Activated CD4-positive, CD25-positive, alpha-beta regulatory T cell treated with anti-CD3 and anti-CD28 coated beads, Interleukin-2, amount 50 U/mL, for 72 hours (primary cell): ENCODE results near the gene TLX3.
"Not testable (repeated sequence)": the region's sequence is repeated elsewhere in the genome, so short reads cannot be mapped to it uniquely, and the experiment has no call there.

Source experiments
- DNase-seq: peaks from one replicate; pipeline ENCODE4 v3.0.0; 2021

The TLX3 gene

DNA sequence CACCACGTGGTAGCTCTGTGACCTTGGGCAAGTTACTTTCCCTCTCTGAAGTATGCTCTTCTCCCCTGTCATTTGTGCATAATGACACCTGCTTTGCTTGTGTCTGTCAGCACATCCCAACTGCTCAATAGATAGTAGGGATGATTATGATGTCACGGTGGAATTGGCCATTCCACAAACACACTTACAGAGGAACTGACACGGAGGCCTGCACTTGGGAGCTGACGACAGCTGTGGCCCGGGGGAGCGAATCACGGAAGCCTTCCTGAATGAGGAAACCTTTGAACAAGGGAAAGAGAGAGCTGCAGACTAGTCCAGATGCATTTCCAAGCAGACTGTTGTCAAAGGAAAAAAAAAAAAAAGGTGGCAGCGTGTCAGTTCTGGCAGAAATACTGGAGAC lies 21.0 kb downstream of the TLX3 start:
- DNase-seq = no peak

DNA sequence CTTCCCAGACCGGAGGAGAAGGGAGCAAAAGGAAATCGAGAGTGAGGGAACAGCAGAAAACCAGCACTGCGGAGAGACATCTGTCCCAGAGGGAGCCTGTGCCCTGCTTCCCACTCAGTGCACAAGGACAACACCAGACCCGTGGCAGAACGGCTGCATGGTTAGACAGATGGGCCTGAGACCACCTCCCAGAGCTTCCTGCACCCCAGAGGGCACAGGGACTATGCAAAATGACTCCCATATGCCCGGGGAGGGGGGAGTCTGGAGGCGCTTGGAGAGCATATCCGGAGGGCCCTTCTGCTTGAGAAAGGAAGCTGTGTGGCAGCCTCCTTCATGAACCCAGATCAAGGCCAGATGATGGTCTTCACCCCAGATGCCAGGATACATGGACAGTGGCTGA lies 26.6 kb downstream of the TLX3 start:
- DNase-seq = no peak

- DNase-seq = no peak
These were observed 27.6 kb downstream of the TLX3 start for GRCh38 chr5:171336521-171337209.

DNA sequence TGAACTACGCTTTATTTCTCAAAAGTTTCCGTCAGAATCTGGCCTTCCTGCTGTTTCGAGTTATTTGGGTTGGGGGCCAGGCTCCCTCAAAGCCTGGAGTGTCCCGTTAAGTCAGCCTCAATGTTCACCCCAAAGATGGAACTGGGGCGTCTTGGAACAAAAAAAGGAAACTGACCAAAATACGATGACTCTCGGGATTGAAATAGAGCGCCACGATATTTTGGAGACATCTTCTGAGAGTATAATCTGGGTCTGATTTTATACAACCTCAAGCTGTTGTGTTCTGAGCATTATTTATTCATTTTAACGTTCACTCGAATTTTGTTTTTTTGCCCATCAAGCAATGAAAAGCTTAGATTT lies 28.1 kb downstream of the TLX3 start:
- no peak for DNase-seq

DNA sequence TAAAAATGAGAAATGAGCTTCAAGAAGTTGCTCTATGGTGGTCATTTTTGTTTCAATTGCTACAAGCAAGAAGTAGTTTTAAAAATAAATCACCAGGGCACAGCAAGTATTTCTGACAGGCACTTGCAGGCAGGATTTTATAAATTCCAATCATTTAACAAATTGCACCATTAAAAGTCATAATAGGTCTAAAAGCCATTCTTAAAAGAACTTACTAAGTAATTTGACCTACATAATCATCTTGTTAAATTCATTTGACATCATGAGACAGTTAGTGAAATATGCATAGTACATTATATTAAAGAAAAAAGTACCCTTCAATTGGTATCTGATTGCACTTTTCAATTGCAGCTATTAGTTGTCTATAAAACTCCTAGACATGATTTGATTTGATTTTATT lies 31.0 kb downstream of the TLX3 start:
- DNase-seq = no peak

GRCh38 chr5:171340491-171340890 lies 31.4 kb downstream of the TLX3 start:
- DNase-seq = no peak

- no peak for DNase-seq
These were observed 33.5 kb downstream of the TLX3 start for GRCh38 chr5:171342362-171343111.

- no peak for DNase-seq
These were observed 36.0 kb downstream of the TLX3 start for GRCh38 chr5:171344936-171345608.

DNA sequence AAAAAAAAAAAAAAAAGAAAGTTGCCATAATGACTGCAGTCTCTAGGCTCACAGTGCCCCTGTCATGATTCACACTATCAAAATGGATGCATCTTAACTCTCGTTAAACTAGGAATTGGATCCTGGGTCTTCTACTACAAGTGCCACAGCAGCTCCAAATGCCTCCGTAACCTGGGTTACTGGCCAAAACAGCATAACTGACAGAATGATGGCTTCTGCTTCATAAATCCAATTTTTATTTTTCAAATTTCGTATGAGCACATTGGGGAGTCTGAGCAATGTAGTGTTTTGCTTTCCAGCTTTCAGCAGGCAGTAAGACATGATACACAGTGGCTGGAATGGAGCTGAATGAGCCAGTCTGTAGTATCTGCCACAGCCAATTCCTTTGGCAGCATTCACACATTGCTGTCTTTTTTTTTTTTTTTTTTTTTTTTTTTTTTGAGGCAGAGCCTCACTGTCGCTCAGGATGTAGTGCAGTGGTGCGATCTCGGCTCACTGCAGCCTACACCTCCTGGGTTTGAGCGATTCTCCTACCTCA lies 42.6 kb downstream of the TLX3 start:
- no peak for DNase-seq

DNA sequence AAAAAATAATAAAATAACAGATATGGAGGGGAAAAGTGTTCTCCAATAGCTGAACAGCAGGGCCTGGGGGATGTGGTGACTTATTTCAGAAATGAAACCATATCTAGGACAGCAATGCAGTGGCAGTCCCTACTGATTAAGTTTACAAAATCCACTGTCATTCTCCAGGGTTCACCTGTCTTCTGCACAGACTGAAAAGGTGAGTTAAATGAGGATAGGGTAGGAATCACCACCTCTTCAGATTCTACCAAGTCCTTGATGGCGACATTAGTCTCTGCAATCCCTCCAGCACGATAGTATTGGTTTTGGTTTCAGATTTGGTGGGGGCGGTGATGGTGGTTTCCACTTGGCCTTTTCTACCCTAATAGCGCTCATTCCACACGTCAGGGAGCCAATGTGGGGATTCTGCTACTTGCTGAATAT lies 46.3 kb downstream of the TLX3 start:
- no peak for DNase-seq

GRCh38 chr5:171357843-171358242 lies 48.8 kb downstream of the TLX3 start:
- no peak for DNase-seq

- not testable (repeated sequence) for DNase-seq
These were observed 52.1 kb downstream of the TLX3 start for GRCh38 chr5:171361151-171361550.
